Measurements from ENCODE around the gene CNTRL. TPM values are rescaled to one million over a fixed set of nuclear protein-coding genes. Genes with fewer than 3 reads are reported as not detected.

CNTRL gene
- total RNA-seq, 1 experiment from 2014 or later: 11.6 TPM

GRCh38 chr9:121075251-121076036, 689 bp downstream of the CNTRL start:
- peak overlapping the region; percentile 85 for H3K4me2 ChIP-seq (ENCODE audit: insufficient read depth, insufficient read length, low read length)
- H4K5ac ChIP-seq (ENCODE audit: insufficient read length, low read depth, low read length): no peak overlapping the region
- Mint-ChIP-seq H3K27ac (peak overlapping the region; percentile 49 to 83 (median 56); a peak in 5 of 7 replicates), H3K4me1 (peaks cover 15 to 18% of the 10 kb centered on the region in 2 experiments), H3K4me3 (peak overlapping the region; percentile 78 to 91), H3K27me3 (ENCODE audit: low read depth) (peaks cover 65% of the 10 kb centered on the region), H3K9me3 (no peaks in the 10 kb centered on the region; a peak in 1 of 5 replicates), H3K36me3 (ENCODE audit: insufficient read depth in 1 of 3, low read depth in 3 of 3) (no peaks in the 10 kb centered on the region)
- no peaks in the 10 kb centered on the region for H4K20me1 ChIP-seq (ENCODE audit: control insufficient read depth, insufficient read depth, insufficient read length)
- H3K14ac ChIP-seq (ENCODE audit: insufficient read depth, low read length): peak overlapping the region; percentile 66; the same call in 1 of the 2 replicates
- DNase-seq: no peak
- no peak overlapping the region for H3K56ac ChIP-seq (ENCODE audit: insufficient read length, low read depth, low read length)
- peaks cover 23% of the 10 kb centered on the region; the same call in 1 of the 2 replicates for H3K27me3 ChIP-seq (ENCODE audit: insufficient read depth, low read length)
- H3K9me3 ChIP-seq (ENCODE audit: control insufficient read depth, low read depth, low read length): no peaks in the 10 kb centered on the region
- H2BK20ac ChIP-seq (ENCODE audit: low read depth, low read length, poor library complexity, severe bottlenecking): no peak overlapping the region
- no peaks in the 10 kb centered on the region for H3K79me2 ChIP-seq (ENCODE audit: insufficient read depth, low read length)
- H3K27ac ChIP-seq (ENCODE audit: insufficient read length, low read depth, low read length): no peak overlapping the region
- H4K8ac ChIP-seq (replicated peaks; ENCODE audit: insufficient read length, low read depth, low read length): no peak overlapping the region
- no peak overlapping the region for H2BK120ac ChIP-seq (ENCODE audit: low read depth, low read length, poor library complexity, severe bottlenecking)
- H3K18ac ChIP-seq (ENCODE audit: insufficient read length, low read depth, low read length): peak overlapping the region; percentile 49
- peak overlapping the region; percentile 11 for H3K9ac ChIP-seq (ENCODE audit: extremely low read depth, insufficient read length, low read length)
- H3T11ph ChIP-seq (ENCODE audit: low read length): no peak overlapping the region
- H3K79me1 ChIP-seq (ENCODE audit: insufficient read depth, low read depth, low read length, poor library complexity, severe bottlenecking): no peaks in the 10 kb centered on the region
- H2AK5ac ChIP-seq (ENCODE audit: insufficient read length, low read length): no peak overlapping the region
- no CpG with 5 or more reads among the region's 19 CpGs for WGBS (ENCODE audit: extremely low coverage, insufficient read length, low lambda C conversion rate)
- no peak overlapping the region for H2AFZ ChIP-seq (ENCODE audit: low read length)
- no peak overlapping the region for H3K4ac ChIP-seq (ENCODE audit: low read depth, low read length)
- H3K23ac ChIP-seq (ENCODE audit: insufficient read length, low read depth, low read length): no peak overlapping the region
- H3K23me2 ChIP-seq (ENCODE audit: insufficient read length, low read depth, low read length, poor library complexity, severe bottlenecking): peaks cover 10% of the 10 kb centered on the region
- H2BK12ac ChIP-seq (ENCODE audit: insufficient read length, low read depth, low read length): no peak overlapping the region
- no peak overlapping the region for H2BK5ac ChIP-seq (ENCODE audit: insufficient read length, low read length)
- H3K4me1 ChIP-seq (ENCODE audit: insufficient read depth, low read length): no peaks in the 10 kb centered on the region
- TF ChIP-seq CTCF (conservative IDR thresholded peaks at IDR 0.05): no peak
- H2BK15ac ChIP-seq (ENCODE audit: low read depth, low read length): no peak overlapping the region
- H4K91ac ChIP-seq (ENCODE audit: insufficient read length, low read depth, low read length): no peak overlapping the region
